K562 (cell line): ENCODE data around the gene TXNRD2.

Experiments used
- CGGBP1 ChIP-seq: fragments of 250-450 bp; sonication (Bioruptor Pico); IDR thresholded peaks from 2 replicates; pipeline ENCODE4 v1.9.0; 2021; ENCODE audit warnings: mild to moderate bottlenecking
- MTA1 ChIP-seq: fragments of 450-650 bp; IDR thresholded peaks from 2 replicates; pipeline ENCODE4 v1.6.1; 2017; ENCODE audit warnings: borderline replicate concordance
- MYC ChIP-seq, 2 experiments: fragments of 250-450 bp in 1 of 2; sonication (Bioruptor Pico) in 1 of 2; IDR thresholded peaks; 2 replicates each; pipeline versions ENCODE4 v1.5.1 to v1.6.1; 2012 to 2021; ENCODE audit warnings: low read depth in 2 of 2, borderline replicate concordance in 1 of 2, improper control_type of control experiment in 1 of 2, low read length in 1 of 2, mild to moderate bottlenecking in 1 of 2, moderate library complexity in 1 of 2
- POLR2A ChIP-seq: fragments of 450-650 bp; conservative IDR thresholded peaks from 2 replicates; pipeline ENCODE4 v1.6.1; 2016
- SPI1 ChIP-seq: IDR thresholded peaks from 2 replicates; pipeline ENCODE4 v1.6.1; 2011; ENCODE audit warnings: low read depth, low read length, control low read depth, borderline replicate concordance
- STAG1 ChIP-seq: sonication (generic); formaldehyde crosslinking; IDR thresholded peaks from 2 replicates; pipeline ENCODE4 v1.5.0; 2020; ENCODE audit warnings: missing genetic modification reagents, borderline replicate concordance
- TF ChIP-seq, protein P1 (sequence below), 3 experiments: IDR thresholded peaks in 2 of 3; conservative IDR thresholded peaks in 1 of 3; 2 replicates each; pipeline ENCODE4 v1.5.1; 2011 to 2012; ENCODE audit warnings: low read length in 3 of 3, mild to moderate bottlenecking in 3 of 3, control low read depth in 2 of 3, improper control_type of control experiment in 1 of 3, inconsistent platforms in 1 of 3, low read depth in 1 of 3, mixed read lengths in 1 of 3, moderate library complexity in 1 of 3; ENCODE audit not compliant: insufficient read depth in 2 of 3

DNA sequence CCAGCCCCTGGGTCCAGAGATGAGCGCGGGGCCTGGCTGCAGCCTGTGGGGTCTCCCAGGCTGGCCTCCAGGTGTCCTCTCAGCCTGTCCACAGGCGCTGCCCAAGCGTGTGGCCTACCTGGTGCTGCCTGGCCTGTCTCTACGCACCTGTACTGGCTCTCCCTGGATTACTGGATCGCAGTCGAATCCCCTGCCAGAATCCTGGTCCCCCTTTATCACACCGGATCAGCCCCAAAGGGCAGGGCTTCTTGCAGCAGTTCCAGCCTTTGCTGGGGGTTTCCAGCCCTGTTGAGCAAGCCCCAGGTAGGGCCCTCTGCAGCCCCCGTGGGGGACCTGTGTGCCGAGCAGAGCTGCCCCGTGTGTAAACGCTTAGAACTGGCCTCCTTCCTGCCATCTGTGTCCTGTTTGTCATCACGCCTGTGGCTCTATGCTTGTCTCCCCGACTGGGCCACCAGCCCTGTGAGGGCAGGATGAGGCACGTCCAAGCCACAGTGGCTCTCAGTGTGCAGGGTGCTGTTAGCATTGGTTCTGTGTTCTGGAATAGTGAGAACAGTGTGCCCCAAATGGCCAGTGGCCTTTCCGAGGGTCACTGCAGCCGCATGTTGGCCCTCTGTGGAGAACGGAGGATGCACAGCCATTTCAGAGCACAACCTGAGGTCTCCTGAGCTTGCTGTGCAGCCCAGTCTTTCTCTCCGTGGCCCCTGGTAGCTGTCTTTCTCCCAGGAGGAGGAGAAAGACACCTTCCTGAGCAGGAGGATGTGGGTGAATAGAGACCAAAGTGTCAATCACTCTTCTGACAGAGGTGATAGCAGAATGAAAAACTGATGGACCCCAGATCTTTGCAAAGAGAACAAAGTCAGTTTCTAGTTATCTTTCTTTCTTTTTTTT, 13.9 kb upstream of the TXNRD2 start:
- TF ChIP-seq, protein P1, sequence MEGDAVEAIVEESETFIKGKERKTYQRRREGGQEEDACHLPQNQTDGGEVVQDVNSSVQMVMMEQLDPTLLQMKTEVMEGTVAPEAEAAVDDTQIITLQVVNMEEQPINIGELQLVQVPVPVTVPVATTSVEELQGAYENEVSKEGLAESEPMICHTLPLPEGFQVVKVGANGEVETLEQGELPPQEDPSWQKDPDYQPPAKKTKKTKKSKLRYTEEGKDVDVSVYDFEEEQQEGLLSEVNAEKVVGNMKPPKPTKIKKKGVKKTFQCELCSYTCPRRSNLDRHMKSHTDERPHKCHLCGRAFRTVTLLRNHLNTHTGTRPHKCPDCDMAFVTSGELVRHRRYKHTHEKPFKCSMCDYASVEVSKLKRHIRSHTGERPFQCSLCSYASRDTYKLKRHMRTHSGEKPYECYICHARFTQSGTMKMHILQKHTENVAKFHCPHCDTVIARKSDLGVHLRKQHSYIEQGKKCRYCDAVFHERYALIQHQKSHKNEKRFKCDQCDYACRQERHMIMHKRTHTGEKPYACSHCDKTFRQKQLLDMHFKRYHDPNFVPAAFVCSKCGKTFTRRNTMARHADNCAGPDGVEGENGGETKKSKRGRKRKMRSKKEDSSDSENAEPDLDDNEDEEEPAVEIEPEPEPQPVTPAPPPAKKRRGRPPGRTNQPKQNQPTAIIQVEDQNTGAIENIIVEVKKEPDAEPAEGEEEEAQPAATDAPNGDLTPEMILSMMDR (IDR thresholded peaks at IDR 0.05 in 2 of 3, conservative IDR thresholded peaks at IDR 0.05 in 1 of 3; ENCODE audit: insufficient read depth in 2 of 3, low read depth in 1 of 3, low read length in 3 of 3) = 0 out of 6 replicates have a peak, but pooled peaks of 1 of the 3 experiments have one; percentile 0
- TF ChIP-seq MTA1 (no peak), POLR2A (peak; percentile 61), MYC (IDR thresholded peaks at IDR 0.05; ENCODE audit: low read depth, low read length) (no peak), MYC (CRISPR knock-in tag; IDR thresholded peaks at IDR 0.05; ENCODE audit: borderline replicate concordance, low read depth) (0 out of 2 replicates have a peak, but pooled peaks have one; percentile 55), STAG1 (CRISPR knock-in tag) (no peak), CGGBP1 (no peak), SPI1 (no peak)
